GM12891 (cell line): ENCODE measurements around the gene CAVIN3.

Source experiments
- DNase-seq: peaks from one replicate; pipeline ENCODE4 v3.0.0; 2011; ENCODE audit warnings: low spot score; ENCODE audit not compliant: insufficient read length
- FAIRE-seq: peaks from 2 replicates; lab custom pipeline; 2011; peaks lifted over from hg19 to GRCh38; lab: Jason Lieb, UNC
- PAX5 ChIP-seq: IDR thresholded peaks from 2 replicates; pipeline ENCODE4 v1.6.1; 2011; ENCODE audit warnings: low read length, moderate library complexity, mild to moderate bottlenecking; ENCODE audit not compliant: insufficient read depth, severe bottlenecking
- POLR2A ChIP-seq: IDR thresholded peaks from 2 replicates; pipeline ENCODE4 v1.6.1; 2011; ENCODE audit warnings: low read depth, low read length, control low read depth
- POLR2AphosphoS5 ChIP-seq: IDR thresholded peaks from 2 replicates; pipeline ENCODE4 v1.6.1; 2011; ENCODE audit warnings: low read depth, low read length, control low read depth
- POU2F2 ChIP-seq: IDR thresholded peaks from 2 replicates; pipeline ENCODE4 v1.6.1; 2011; ENCODE audit warnings: low read depth, mild to moderate bottlenecking, control low read depth, low read length, moderate library complexity
- SPI1 ChIP-seq: IDR thresholded peaks from 2 replicates; pipeline ENCODE4 v1.6.1; 2011; ENCODE audit warnings: low read depth, low read length, control low read depth
- TAF1 ChIP-seq: IDR thresholded peaks from 2 replicates; pipeline ENCODE4 v1.6.1; 2011; ENCODE audit warnings: low read depth, low read length, control low read depth

CAVIN3 gene

GRCh38 chr11:6326985-6327384, 6.7 kb upstream of the CAVIN3 start:
- TF ChIP-seq TAF1 (no peak), PAX5 (no peak), POLR2A (no peak), SPI1 (no peak), POU2F2 (no peak), POLR2AphosphoS5 (no peak)
- DNase-seq (no peak), FAIRE-seq (no peak)

- TF ChIP-seq PAX5, result no peak
- no peak for TF ChIP-seq POLR2A
- no peak for TF ChIP-seq POU2F2
- no peak for TF ChIP-seq POLR2AphosphoS5
- no peak for TF ChIP-seq SPI1
- TF ChIP-seq TAF1, result no peak
- DNase-seq (no peak), FAIRE-seq (no peak)
These were observed 6.0 kb upstream of the CAVIN3 start for GRCh38 chr11:6326303-6326702.

GRCh38 chr11:6323291-6323905, 3.1 kb upstream of the CAVIN3 start:
- no peak for TF ChIP-seq TAF1
- DNase-seq (no peak), FAIRE-seq (no peak)

- TF ChIP-seq TAF1, result no peak
- no peak for TF ChIP-seq POU2F2
- TF ChIP-seq POLR2AphosphoS5, result no peak
- no peak for TF ChIP-seq POLR2A
- no peak for DNase-seq
These were observed 1.7 kb upstream of the CAVIN3 start for GRCh38 chr11:6321961-6322362.

GRCh38 chr11:6321356-6321755, 1.1 kb upstream of the CAVIN3 start:
- DNase-seq, result no peak
- FAIRE-seq, result no peak
- TF ChIP-seq PAX5 (no peak), POLR2AphosphoS5 (no peak), TAF1 (no peak), SPI1 (no peak), POU2F2 (no peak), POLR2A (no peak)

More at GRCh38 chr11:6321961-6322362, 1.7 kb upstream of the CAVIN3 start:
- no peak for FAIRE-seq

- FAIRE-seq (peak; percentile 43), DNase-seq (peak; percentile 35)
- TF ChIP-seq TAF1, result no peak
- TF ChIP-seq PAX5, result no peak
- TF ChIP-seq POLR2A, result no peak
- no peak for TF ChIP-seq POU2F2
- no peak for TF ChIP-seq POLR2AphosphoS5
- TF ChIP-seq SPI1, result no peak
These were observed 444 bp downstream of the CAVIN3 start for GRCh38 chr11:6319704-6320410.

- FAIRE-seq, result no peak
- no peak for DNase-seq
- TF ChIP-seq POLR2A, result no peak
- TF ChIP-seq TAF1, result no peak
- TF ChIP-seq SPI1, result no peak
- no peak for TF ChIP-seq POU2F2
- no peak for TF ChIP-seq POLR2AphosphoS5
- TF ChIP-seq PAX5, result no peak
These were observed 1.1 kb downstream of the CAVIN3 start for GRCh38 chr11:6319001-6319703.

- FAIRE-seq (no peak), DNase-seq (no peak)
- TF ChIP-seq POU2F2 (no peak), PAX5 (no peak), SPI1 (no peak), POLR2A (no peak), TAF1 (no peak), POLR2AphosphoS5 (no peak)
These were observed 2.1 kb downstream of the CAVIN3 start for GRCh38 chr11:6318204-6318603.

- FAIRE-seq, result peak; percentile 97
- TF ChIP-seq PAX5, result no peak
- TF ChIP-seq TAF1, result no peak
- TF ChIP-seq POLR2AphosphoS5, result no peak
- TF ChIP-seq SPI1, result no peak
- TF ChIP-seq POLR2A, result no peak
- TF ChIP-seq POU2F2, result no peak
- peak; percentile 39 for DNase-seq
These were observed 4.4 kb downstream of the CAVIN3 start for GRCh38 chr11:6315811-6316425.
